DOHH2 (cell line): ENCODE results near the gene CTDSPL.

ENCODE experiments used
- H3F3A ChIP-seq: fragments of 200-600 bp; sonication (generic), shearing (Covaris generic); 2 replicates; pipeline ENCODE4 v1.6.0; 2016; ENCODE audit warnings: antibody characterized with exemption, mild to moderate bottlenecking; ENCODE audit not compliant: control insufficient read depth, insufficient read depth
- H3K27ac ChIP-seq: fragments of 200-600 bp; sonication (generic); 2 replicates; pipeline ENCODE4 v1.5.1; 2014; ENCODE audit warnings: low read depth, mild to moderate bottlenecking, low read length, moderate library complexity
- H3K27me3 ChIP-seq: fragments of 200-600 bp; sonication (generic); 2 replicates; pipeline ENCODE4 v1.6.1; 2014; ENCODE audit warnings: mild to moderate bottlenecking, low read length, mixed read lengths; ENCODE audit not compliant: control insufficient read depth
- H3K36me3 ChIP-seq: fragments of 200-600 bp; sonication (generic); 2 replicates; pipeline ENCODE4 v1.6.1; 2014; ENCODE audit warnings: mild to moderate bottlenecking, low read length, moderate library complexity, mixed read lengths; ENCODE audit not compliant: control insufficient read depth
- H3K4me1 ChIP-seq: fragments of 200-600 bp; sonication (generic); 2 replicates; pipeline ENCODE4 v1.6.1; 2014; ENCODE audit warnings: mild to moderate bottlenecking, low read length, mixed read lengths; ENCODE audit not compliant: control insufficient read depth
- H3K4me2 ChIP-seq: fragments of 200-600 bp; sonication (generic); 2 replicates; pipeline ENCODE4 v1.6.0; 2014; ENCODE audit warnings: mild to moderate bottlenecking, low read length, moderate library complexity
- H3K4me3 ChIP-seq: fragments of 200-600 bp; sonication (generic); 2 replicates; pipeline ENCODE4 v1.5.1; 2014; ENCODE audit warnings: mild to moderate bottlenecking, low read length, mixed read lengths
- H3K79me2 ChIP-seq: fragments of 200-600 bp; sonication (generic); 2 replicates; pipeline ENCODE4 v1.6.1; 2014; ENCODE audit warnings: mild to moderate bottlenecking, low read length, mixed read lengths; ENCODE audit not compliant: control insufficient read depth
- H3K9me2 ChIP-seq: fragments of 200-600 bp; sonication (generic); replicated peaks from 2 replicates; pipeline ENCODE4 v1.6.1; 2014; ENCODE audit warnings: mild to moderate bottlenecking, low read length, mixed read lengths; ENCODE audit not compliant: control insufficient read depth
- H3K9me3 ChIP-seq: fragments of 200-600 bp; sonication (generic); 2 replicates; pipeline ENCODE4 v1.6.1; 2014; ENCODE audit warnings: antibody characterized with exemption, low read length, mixed read lengths; ENCODE audit not compliant: control insufficient read depth, insufficient read depth
- H4K20me1 ChIP-seq: fragments of 200-600 bp; sonication (generic); 2 replicates; pipeline ENCODE4 v1.6.0; 2014; ENCODE audit warnings: low read depth, mild to moderate bottlenecking, antibody characterized with exemption, low read length, moderate library complexity; ENCODE audit not compliant: control insufficient read depth, insufficient read depth
- EZH2phosphoT487 ChIP-seq: fragments of 200-600 bp; sonication (generic); IDR thresholded peaks from 2 replicates; pipeline ENCODE4 v1.6.1; 2017; ENCODE audit warnings: borderline replicate concordance, mild to moderate bottlenecking, antibody characterized with exemption, low read length, moderate library complexity, mixed read lengths
- TF ChIP-seq, protein P1 (sequence below): fragments of 200-600 bp; sonication (generic); IDR thresholded peaks from one replicate; pipeline ENCODE4 v1.5.1; 2014; ENCODE audit warnings: antibody characterized with exemption, mild to moderate bottlenecking, low read depth, low read length; ENCODE audit not compliant: poor library complexity, severe bottlenecking

Gene CTDSPL

DNA sequence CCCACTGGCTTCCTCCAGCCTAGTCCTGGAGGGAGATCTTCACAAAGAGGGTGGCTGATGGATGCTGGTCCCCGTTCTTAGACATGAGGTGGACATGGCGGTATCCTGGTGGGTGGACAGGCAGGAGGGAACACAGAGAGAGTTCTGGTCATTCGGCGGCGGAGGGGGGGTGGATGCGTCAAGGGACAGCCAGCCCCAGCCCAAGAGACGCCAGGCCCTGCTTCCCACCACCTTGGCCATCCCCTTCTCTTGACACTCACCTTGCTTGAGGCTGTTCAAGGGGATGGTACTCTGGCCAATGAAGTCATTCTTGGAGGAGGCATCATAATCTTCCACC is 146.0 kb downstream of the CTDSPL start:
- no peak overlapping the region for H3K4me3 ChIP-seq
- TF ChIP-seq EZH2phosphoT487, result no peak
- TF ChIP-seq, protein P1, sequence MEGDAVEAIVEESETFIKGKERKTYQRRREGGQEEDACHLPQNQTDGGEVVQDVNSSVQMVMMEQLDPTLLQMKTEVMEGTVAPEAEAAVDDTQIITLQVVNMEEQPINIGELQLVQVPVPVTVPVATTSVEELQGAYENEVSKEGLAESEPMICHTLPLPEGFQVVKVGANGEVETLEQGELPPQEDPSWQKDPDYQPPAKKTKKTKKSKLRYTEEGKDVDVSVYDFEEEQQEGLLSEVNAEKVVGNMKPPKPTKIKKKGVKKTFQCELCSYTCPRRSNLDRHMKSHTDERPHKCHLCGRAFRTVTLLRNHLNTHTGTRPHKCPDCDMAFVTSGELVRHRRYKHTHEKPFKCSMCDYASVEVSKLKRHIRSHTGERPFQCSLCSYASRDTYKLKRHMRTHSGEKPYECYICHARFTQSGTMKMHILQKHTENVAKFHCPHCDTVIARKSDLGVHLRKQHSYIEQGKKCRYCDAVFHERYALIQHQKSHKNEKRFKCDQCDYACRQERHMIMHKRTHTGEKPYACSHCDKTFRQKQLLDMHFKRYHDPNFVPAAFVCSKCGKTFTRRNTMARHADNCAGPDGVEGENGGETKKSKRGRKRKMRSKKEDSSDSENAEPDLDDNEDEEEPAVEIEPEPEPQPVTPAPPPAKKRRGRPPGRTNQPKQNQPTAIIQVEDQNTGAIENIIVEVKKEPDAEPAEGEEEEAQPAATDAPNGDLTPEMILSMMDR, result no peak
- H3K4me1 ChIP-seq, result no peaks in the 10 kb centered on the region
- H3K27me3 ChIP-seq, result no peaks in the 10 kb centered on the region
- no peaks in the 10 kb centered on the region for H3F3A ChIP-seq
- H3K36me3 ChIP-seq, result peaks cover 6% of the 10 kb centered on the region; the same call in 1 of the 2 replicates
- no peaks in the 10 kb centered on the region for H4K20me1 ChIP-seq
- H3K4me2 ChIP-seq, result no peak overlapping the region
- no peak overlapping the region for H3K27ac ChIP-seq
- no peaks in the 10 kb centered on the region for H3K79me2 ChIP-seq
- H3K9me3 ChIP-seq, result no peaks in the 10 kb centered on the region
- H3K9me2 ChIP-seq, result no peaks in the 10 kb centered on the region

DNA sequence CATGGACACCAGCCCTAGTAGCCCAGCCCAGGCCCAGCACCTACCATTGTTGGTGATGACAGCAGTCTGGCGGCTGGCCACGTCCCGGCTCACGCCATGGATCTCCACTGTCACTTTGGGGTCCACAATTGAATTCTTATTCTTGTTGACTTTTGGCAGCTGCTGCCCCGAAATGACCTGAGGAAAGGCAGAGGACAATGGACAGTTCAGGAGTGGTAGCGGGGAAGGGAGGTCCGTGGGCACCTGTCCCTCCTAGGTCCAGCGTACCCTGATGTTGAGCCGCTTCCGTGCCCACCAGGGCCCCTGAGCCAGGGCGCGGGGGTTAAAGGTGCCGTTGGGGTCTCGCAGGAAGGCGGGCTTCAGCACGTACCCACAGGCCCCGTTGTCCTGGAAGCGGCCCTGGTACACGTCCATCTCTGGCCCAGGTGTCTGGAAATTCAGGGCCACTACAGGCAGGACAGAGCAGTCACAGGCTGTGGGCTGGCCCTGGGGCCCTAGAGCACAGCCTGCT is 146.6 kb downstream of the CTDSPL start:
- Histone ChIP-seq H4K20me1 (no peaks in the 10 kb centered on the region), H3K9me2 (no peaks in the 10 kb centered on the region), H3K4me1 (no peaks in the 10 kb centered on the region), H3F3A (no peaks in the 10 kb centered on the region), H3K4me2 (no peak overlapping the region), H3K27me3 (no peaks in the 10 kb centered on the region), H3K36me3 (peaks cover 2% of the 10 kb centered on the region; the same call in 1 of the 2 replicates), H3K79me2 (no peaks in the 10 kb centered on the region), H3K9me3 (no peaks in the 10 kb centered on the region), H3K4me3 (no peak overlapping the region), H3K27ac (no peak overlapping the region)
- no peak for TF ChIP-seq EZH2phosphoT487
- TF ChIP-seq, protein P1, result no peak

DNA sequence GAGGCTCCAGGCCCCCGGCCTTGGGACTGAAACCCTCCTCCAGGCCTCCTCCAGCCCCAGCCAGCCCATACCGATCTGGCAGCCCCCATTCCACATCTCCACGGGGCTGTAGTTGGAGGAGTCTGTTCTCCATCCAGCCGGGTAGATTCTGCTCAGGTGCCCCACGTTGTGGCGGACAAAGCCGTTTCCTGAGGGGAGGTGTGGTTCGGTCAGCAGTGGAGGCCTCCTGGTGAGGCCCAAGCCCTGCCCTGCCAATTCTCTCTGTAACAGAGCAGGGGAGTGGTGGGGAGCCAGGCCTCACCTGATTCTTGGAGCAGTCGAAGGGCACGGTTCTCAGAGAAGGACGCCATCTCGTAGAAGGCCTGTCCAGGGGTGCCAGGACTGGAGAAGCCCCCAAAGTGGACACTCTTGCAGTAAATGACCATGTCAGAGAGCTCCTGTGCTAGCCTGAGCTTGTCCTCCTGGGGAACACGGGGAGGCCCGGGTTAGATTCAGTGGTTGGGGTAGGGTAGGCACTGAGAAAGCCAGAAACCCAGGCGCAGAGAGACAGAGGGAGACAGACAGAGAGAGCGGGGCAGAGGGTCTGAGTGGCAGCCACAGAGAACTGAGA is 147.4 kb downstream of the CTDSPL start:
- TF ChIP-seq, protein P1, result no peak
- TF ChIP-seq EZH2phosphoT487, result no peak
- H3K36me3 ChIP-seq, result peaks cover 2% of the 10 kb centered on the region; the same call in 1 of the 2 replicates
- H3K4me1 ChIP-seq, result no peaks in the 10 kb centered on the region
- H3F3A ChIP-seq, result no peaks in the 10 kb centered on the region; the same call in 1 of the 2 replicates
- no peaks in the 10 kb centered on the region for H3K79me2 ChIP-seq
- H4K20me1 ChIP-seq, result no peaks in the 10 kb centered on the region
- no peaks in the 10 kb centered on the region for H3K9me2 ChIP-seq
- H3K9me3 ChIP-seq, result no peaks in the 10 kb centered on the region
- no peak overlapping the region for H3K27ac ChIP-seq
- H3K4me2 ChIP-seq, result no peak overlapping the region
- H3K4me3 ChIP-seq, result no peak overlapping the region
- no peaks in the 10 kb centered on the region for H3K27me3 ChIP-seq
